Forelimb muscle (tissue), 1 donor: ENCODE results near the gene HDAC9. TPM values are rescaled to one million over a fixed set of nuclear protein-coding genes. Genes with fewer than 3 reads are reported as not detected.
A peak's percentile ranks its signal among the peaks of the same experiment; 100 is the strongest.

Experiments used
- DNase-seq: peaks from one replicate; pipeline ENCODE4 v3.0.0-alpha.2; 2013; ENCODE audit warnings: low read depth
- polyA plus RNA-seq: library from polyadenylated mRNA; unstranded; fragments of 120-200 nt; gene quantifications from one replicate; pipeline ENCODE4 v1.2.1, GENCODE V29; 2013; ENCODE audit not compliant: insufficient read length

The HDAC9 gene
- polyA plus RNA-seq, 1 donor, result 18.6 TPM

DNA sequence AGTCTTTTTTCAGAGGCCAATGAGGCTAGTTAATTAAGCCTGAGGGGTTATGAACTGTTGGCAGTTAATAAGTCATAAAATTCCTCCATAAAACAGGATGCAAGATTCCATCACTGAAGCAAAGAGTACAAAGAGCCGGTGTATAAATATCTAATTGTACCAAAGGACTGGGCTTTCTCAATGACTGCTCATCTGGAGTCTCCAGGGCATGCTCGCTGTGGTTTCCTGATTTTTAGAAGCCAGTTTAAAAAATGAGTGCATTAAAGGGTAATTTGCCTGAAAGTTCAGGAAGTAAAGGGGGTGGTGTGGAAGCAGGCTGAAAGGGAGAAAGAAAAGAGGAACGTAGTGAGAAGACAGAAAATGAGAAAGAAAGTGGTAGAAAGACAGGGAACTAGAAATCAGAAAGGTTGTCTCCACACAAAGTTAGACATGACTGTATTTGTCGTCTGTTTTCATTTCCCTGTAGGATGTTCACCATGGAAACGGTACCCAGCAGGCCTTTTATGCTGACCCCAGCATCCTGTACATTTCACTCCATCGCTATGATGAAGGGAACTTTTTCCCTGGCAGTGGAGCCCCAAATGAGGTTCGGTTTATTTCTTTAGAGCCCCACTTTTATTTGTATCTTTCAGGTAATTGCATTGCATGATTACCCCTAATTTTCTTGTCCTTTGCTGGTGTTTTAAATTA, 339.6 kb downstream of the HDAC9 start:
- DNase-seq, result no peak

- no peak for DNase-seq
These were observed 348.4 kb downstream of the HDAC9 start for GRCh38 chr7:18843979-18844378.

DNA sequence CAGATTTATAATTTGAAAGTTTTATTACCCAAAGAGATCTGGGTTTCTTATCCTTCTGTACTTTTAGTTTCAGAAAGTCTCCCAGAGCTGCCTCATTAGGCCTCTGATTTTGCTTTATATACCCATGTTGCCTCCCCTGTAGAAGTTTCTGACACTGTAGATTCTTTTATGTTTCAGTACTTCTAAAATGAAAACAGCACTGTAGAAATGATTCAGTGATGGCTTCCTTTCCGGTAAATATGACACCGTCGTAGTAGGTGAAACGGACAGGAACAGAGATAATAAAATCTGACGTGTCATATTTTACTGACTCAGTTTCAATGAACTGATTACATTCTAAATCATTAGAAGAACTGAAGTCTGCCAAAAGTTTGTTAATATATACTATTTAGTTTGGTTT, 349.2 kb downstream of the HDAC9 start:
- no peak for DNase-seq

GRCh38 chr7:18845700-18846099, 350.2 kb downstream of the HDAC9 start:
- no peak for DNase-seq

DNA sequence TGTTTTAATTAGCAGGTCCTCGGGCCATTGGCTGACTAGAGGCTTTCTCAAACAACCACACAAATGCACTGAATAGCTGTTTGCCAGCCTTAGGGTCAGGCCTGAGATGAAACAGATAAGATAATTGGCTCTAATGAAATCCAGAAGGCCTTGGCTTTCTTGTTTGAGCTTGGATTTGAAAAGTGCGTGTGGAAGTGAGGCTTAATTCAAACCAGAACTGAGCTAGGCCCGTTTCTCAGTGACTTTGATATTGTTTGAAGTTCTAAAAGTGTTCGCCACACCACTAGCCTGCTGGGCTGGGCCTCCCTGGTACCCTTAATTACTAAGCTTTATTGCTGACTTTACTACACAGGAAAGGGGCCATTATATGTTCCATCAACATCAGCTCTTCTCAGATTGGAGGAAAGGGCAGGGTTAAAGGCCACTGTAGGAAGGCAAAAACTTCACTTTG, 351.2 kb downstream of the HDAC9 start:
- no peak for DNase-seq

DNA sequence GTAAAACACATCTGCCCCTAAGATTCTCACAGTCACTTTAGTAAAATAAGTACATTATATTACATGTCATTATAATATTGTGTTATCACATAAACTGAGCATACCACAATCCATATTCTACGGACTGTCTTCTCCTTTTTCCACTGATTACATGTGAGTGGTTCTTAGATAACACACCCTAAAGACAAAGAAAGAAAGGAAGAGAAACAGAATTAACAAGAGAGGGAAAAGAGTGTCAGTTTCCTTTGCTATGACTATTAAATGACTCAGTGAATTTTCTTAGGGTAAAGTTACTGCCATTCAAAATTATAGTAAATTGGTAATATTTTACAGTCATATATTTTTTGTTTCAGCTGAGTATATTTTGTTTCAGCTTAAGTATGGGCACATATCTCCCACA, 353.6 kb downstream of the HDAC9 start:
- DNase-seq, result no peak

DNA sequence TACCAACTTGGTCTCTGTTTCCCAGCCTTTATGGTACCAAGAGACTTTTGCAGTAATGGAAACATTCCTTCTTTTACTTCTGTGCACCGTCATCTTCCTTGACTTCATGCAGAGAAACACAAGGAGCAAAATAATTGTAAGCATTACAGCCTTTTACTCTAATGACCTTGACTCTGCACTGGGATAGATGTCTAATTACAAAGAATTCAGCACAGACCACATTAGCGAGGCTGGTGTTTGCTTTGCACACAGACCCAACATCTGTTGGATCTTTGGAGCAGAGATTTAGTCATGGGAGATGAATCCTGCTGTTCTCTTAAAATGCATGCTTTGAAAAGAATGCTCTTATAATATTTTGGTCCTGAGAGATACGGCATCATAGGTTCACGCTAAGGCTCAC, 360.2 kb downstream of the HDAC9 start:
- DNase-seq, result no peak

GRCh38 chr7:18858232-18858631, 362.7 kb downstream of the HDAC9 start:
- no peak for DNase-seq

DNA sequence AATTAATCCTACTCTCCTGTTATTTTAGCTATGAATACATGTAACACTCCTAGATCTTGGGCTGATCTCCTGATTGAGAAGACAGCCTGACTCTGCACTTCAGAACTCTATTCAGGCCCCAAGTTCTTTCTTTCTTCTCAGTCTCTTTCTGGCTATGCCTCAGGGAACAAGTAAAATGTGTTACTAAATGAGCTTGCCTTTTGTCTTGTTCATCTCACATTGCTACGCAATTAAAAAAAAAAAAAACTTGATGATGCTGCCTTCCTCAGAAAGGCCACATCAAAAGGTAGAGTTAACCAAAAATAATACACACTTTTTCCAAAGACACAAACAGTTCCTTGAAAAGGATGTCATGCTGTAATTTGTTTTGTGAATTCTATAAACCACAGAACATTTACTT, 363.8 kb downstream of the HDAC9 start:
- DNase-seq, result no peak

- DNase-seq, result no peak
These were observed 364.7 kb downstream of the HDAC9 start for GRCh38 chr7:18860221-18860620.

- DNase-seq, result no peak
These were observed 366.1 kb downstream of the HDAC9 start for GRCh38 chr7:18861514-18862118.

GRCh38 chr7:18864967-18865366, 369.4 kb downstream of the HDAC9 start:
- no peak for DNase-seq

GRCh38 chr7:18866359-18867036, 370.9 kb downstream of the HDAC9 start:
- peak; percentile 68 for DNase-seq

DNA sequence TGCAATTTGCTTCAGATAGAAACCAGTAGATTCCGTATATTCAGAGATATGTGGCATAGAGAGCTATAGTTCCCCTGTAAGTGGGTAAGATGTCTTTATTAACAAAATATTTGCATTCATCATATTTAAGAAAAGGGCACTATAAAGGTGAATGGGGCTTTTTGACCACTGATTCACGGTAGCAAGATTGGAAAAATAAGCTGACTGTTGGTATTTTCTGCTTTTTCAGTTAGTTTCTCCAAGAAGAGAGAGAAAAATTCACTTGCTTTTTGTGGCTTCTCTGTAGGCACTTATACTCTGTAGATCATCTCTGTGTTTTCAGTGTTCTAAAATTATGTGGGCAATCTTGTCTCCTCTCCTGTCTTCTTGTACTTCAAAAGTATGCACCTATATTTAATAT, 376.8 kb downstream of the HDAC9 start:
- no peak for DNase-seq

DNA sequence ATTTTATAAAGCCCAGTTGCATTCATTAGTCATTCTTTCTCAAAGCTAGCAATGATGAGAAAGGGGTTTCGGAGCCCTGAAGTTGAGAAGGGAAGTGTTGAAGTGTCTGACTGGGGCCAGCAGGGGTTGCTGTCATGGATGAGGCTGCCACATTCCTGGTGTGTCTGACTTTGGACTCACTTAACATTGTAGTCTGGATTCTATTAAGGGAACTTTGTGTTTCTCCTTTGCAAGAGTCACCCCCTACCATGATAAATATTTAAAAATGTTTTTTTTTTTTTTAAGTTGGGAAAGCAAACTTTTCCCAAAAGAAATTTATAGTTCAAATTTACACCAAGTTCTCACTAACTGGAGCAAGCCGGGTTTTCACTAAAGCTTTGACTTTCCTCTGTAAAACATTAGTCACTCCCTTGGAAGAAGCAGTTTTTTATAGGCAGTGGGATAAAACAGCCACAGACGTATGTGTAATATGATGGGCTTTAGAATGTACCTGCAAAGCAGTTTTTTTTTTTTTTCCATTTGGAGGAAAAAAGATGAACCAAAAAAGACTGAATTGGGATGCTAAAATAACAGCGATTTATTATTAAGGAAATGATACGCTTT, 378.3 kb downstream of the HDAC9 start:
- DNase-seq, result no peak

DNA sequence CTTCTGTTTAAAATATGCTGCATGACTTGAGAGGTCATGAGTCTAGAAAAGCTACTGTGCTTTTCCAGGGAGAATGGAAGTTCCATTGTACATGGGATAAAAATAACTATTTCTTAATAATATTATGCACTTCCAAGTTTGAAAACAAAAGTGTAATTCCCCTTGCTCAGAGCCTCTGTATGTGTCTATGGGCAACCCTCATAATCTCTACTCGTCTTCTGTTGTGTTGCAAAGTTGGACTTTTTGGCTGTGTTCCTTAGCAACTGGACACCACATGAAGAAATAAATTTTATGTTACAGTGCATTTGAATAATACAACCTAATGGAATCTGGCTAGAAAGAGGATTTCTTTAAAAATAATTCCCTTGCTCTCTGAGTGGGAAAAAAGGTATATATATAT, 379.3 kb downstream of the HDAC9 start:
- no peak for DNase-seq

GRCh38 chr7:18877874-18878273, 382.3 kb downstream of the HDAC9 start:
- no peak for DNase-seq

DNA sequence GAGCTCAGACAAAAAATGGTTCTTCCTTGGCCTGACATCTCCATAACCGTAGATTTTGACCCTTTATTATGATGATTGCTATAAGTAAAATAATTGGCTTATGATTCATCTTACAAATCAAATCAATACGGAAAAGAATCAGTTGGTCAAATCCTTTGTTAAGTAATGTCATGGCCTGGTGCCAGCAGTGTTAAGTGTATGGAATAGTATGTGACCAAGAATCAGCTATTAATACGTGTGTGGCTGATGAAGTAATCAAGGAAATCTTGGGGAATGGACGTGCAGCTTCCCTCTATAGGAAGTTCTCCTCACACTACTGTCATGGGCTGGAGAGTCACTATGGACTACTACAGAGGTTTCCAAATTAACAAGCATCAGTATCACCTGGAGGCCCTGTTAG, 391.3 kb downstream of the HDAC9 start:
- DNase-seq, result no peak

- no peak for DNase-seq
These were observed 393.9 kb downstream of the HDAC9 start for GRCh38 chr7:18889436-18889835.

DNA sequence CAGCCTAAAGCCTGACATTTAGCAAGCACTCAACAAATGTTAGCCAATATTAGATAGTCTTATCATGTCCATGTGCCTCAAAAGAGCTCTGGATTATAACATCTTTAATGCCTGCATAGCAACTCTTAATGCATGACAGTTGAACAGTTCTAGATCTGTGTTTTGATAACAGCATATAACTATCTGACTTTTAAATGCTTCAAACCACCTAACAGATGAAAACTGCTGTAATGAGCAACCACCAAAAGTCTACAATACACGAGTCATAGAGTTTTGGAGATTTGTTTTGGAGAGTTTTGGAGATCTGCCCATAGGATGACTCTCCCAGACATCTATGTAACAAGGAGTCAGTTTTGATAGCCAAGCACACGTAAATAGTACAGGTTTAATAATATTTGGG, 394.6 kb downstream of the HDAC9 start:
- DNase-seq, result no peak

- no peak for DNase-seq
These were observed 395.5 kb downstream of the HDAC9 start for GRCh38 chr7:18890885-18891621.

- DNase-seq, result no peak
These were observed 397.6 kb downstream of the HDAC9 start for GRCh38 chr7:18893156-18893555.
